HepG2 (cell line): ENCODE measurements around the gene KCNK7. TPM values are rescaled to one million over a fixed set of nuclear protein-coding genes. Genes with fewer than 3 reads are reported as not detected.

Experiments
- CCDC6 ChIP-seq: sonication (generic); formaldehyde crosslinking; IDR thresholded peaks from 2 replicates; pipeline ENCODE4 v1.8.1; 2022; ENCODE audit warnings: mild to moderate bottlenecking, missing genetic modification reagents, moderate library complexity
- CENPX ChIP-seq: sonication (generic); formaldehyde crosslinking; IDR thresholded peaks from 2 replicates; pipeline ENCODE4 v1.9.0; 2021; ENCODE audit warnings: mild to moderate bottlenecking, missing genetic modification reagents, moderate library complexity
- DPF2 ChIP-seq: sonication (generic); formaldehyde crosslinking; IDR thresholded peaks from 2 replicates; pipeline ENCODE4 v1.4.0; 2020; ENCODE audit warnings: mild to moderate bottlenecking, low read depth, missing genetic modification reagents, borderline replicate concordance
- FOSL2 ChIP-seq: sonication (generic); formaldehyde crosslinking; IDR thresholded peaks from 2 replicates; pipeline ENCODE4 v1.4.0; 2020; ENCODE audit warnings: missing genetic modification reagents
- FOXO1 ChIP-seq: sonication (generic); formaldehyde crosslinking; IDR thresholded peaks from 2 replicates; pipeline ENCODE4 v1.4.0; 2020; ENCODE audit warnings: missing genetic modification reagents
- GATA4 ChIP-seq: sonication (generic); IDR thresholded peaks from 2 replicates; pipeline ENCODE4 v1.6.1; 2016; ENCODE audit warnings: antibody characterized with exemption, low read depth, borderline replicate concordance
- HDAC1 ChIP-seq: sonication (generic); formaldehyde crosslinking; IDR thresholded peaks from 2 replicates; pipeline ENCODE4 v1.5.1; 2020; ENCODE audit warnings: mild to moderate bottlenecking, missing genetic modification reagents
- HNF1A ChIP-seq, 2 experiments: sonication (generic) in 1 of 2; formaldehyde crosslinking in 1 of 2; IDR thresholded peaks; 2 replicates each; pipeline versions ENCODE4 v1.4.0 to v1.6.1; 2016 to 2020; ENCODE audit warnings: borderline replicate concordance in 1 of 2, low read depth in 1 of 2, mild to moderate bottlenecking in 1 of 2, missing genetic modification reagents in 1 of 2
- IKZF4 ChIP-seq: sonication (generic); formaldehyde crosslinking; IDR thresholded peaks from 2 replicates; pipeline ENCODE4 v1.5.1; 2020; ENCODE audit warnings: borderline replicate concordance, mild to moderate bottlenecking, low read depth, missing genetic modification reagents; ENCODE audit errors: not compliant biosample characterization
- SAP130 ChIP-seq: IDR thresholded peaks from 2 replicates; pipeline ENCODE4 v1.6.1; 2016; ENCODE audit warnings: low read depth
- TFDP1 ChIP-seq: IDR thresholded peaks from 2 replicates; pipeline ENCODE4 v1.6.1; 2016; ENCODE audit warnings: missing compliant biosample characterization, missing genetic modification reagents, borderline replicate concordance
- YEATS2 ChIP-seq: sonication (generic); formaldehyde crosslinking; IDR thresholded peaks from 2 replicates; pipeline ENCODE4 v1.4.0; 2020; ENCODE audit warnings: missing genetic modification reagents, borderline replicate concordance
- YY1 ChIP-seq: IDR thresholded peaks from 2 replicates; pipeline ENCODE4 v1.6.1; 2011; ENCODE audit warnings: low read length, low read depth, moderate library complexity, mild to moderate bottlenecking; ENCODE audit not compliant: insufficient read depth, insufficient replicate concordance
- ZBTB34 ChIP-seq: sonication (generic); formaldehyde crosslinking; IDR thresholded peaks from 2 replicates; pipeline ENCODE4 v1.8.0; 2022; ENCODE audit warnings: mild to moderate bottlenecking, missing genetic modification reagents
- ZNF296 ChIP-seq: sonication (generic); formaldehyde crosslinking; conservative IDR thresholded peaks from 2 replicates; pipeline ENCODE4 v1.5.0; 2020; ENCODE audit warnings: mild to moderate bottlenecking, missing genetic modification reagents
- ZNF333 ChIP-seq: sonication (generic); formaldehyde crosslinking; IDR thresholded peaks from 2 replicates; pipeline ENCODE4 v1.4.0; 2020; ENCODE audit warnings: mild to moderate bottlenecking, missing genetic modification reagents, borderline replicate concordance
- ZNF607 ChIP-seq: sonication (generic); formaldehyde crosslinking; IDR thresholded peaks from 2 replicates; pipeline ENCODE4 v1.5.1; 2020; ENCODE audit warnings: missing genetic modification reagents, mild to moderate bottlenecking, borderline replicate concordance
- ZNF737 ChIP-seq: sonication (generic); formaldehyde crosslinking; IDR thresholded peaks from 2 replicates; pipeline ENCODE4 v1.5.0; 2020; ENCODE audit warnings: missing genetic modification reagents, mild to moderate bottlenecking, borderline replicate concordance
- polyA plus RNA-seq, 8 experiments: library from polyadenylated mRNA; depleted of rRNA in 3 of 8; stranded (reverse) in 7 of 8; unstranded in 1 of 8; fragments of >200 nt; fragmentation: Illumina TruSeq in 4 of 8; extraction: Trizol in 4 of 8; gene quantifications; 2 replicates each; pipeline versions ENCODE4 v1.2.1 to v1.2.3, GENCODE V29; 2011 to 2016; ENCODE audit warnings: low read depth in 4 of 8, missing spikeins in 1 of 8, mixed read lengths in 1 of 8; ENCODE audit not compliant: insufficient read depth in 1 of 8
- total RNA-seq, 5 experiments: library from RNA; depleted of rRNA; stranded (reverse); fragments of >200 nt; fragmentation: Illumina TruSeq; extraction: Trizol; gene quantifications; 2 replicates each; pipeline ENCODE4 v1.2.3, GENCODE V29; 2016; ENCODE audit warnings: low read depth in 1 of 5

KCNK7 gene
- total and polyA plus RNA-seq, 2 of the 13 experiments (the other 11 are each of a cell fraction or from before 2014, with no cell fraction given), result 0.11 TPM; not detected in 1

GRCh38 chr11:65615229-65615949 lies 19.8 kb upstream of the KCNK7 start, which contains the start of gene PCNX3 (continued):
- TF ChIP-seq ZBTB34 (CRISPR knock-in tag), result no peak
- TF ChIP-seq CCDC6 (CRISPR knock-in tag), result 0 out of 2 replicates have a peak, but pooled peaks have one; percentile 15
- TF ChIP-seq HDAC1 (CRISPR knock-in tag), result peak; percentile 76
- TF ChIP-seq YY1, result peak; percentile 73
- TF ChIP-seq ZNF607 (CRISPR knock-in tag), result no peak
- TF ChIP-seq ZNF333, result no peak
- TF ChIP-seq SAP130 (CRISPR knock-in tag), result peak; percentile 91
- TF ChIP-seq CENPX (CRISPR knock-in tag), result no peak
- TF ChIP-seq DPF2 (CRISPR knock-in tag), result no peak
- TF ChIP-seq YEATS2 (CRISPR knock-in tag), result peak; percentile 85; the same call in 1 of the 2 replicates
- TF ChIP-seq TFDP1 (CRISPR knock-in tag), result no peak; the same call in 1 of the 2 replicates
- no peak for TF ChIP-seq ZNF296 (CRISPR knock-in tag)
- TF ChIP-seq FOSL2 (CRISPR knock-in tag), result peak; percentile 45; the same call in 1 of the 2 replicates
- no peak for TF ChIP-seq IKZF4 (CRISPR knock-in tag)
- no peak for TF ChIP-seq GATA4
- TF ChIP-seq ZNF737, result no peak
- TF ChIP-seq FOXO1 (CRISPR knock-in tag), result no peak
- 0 out of 2 replicates have a peak, but pooled peaks have one; percentile 45 for TF ChIP-seq HNF1A (IDR thresholded peaks at IDR 0.05; ENCODE audit: low read depth)
- TF ChIP-seq HNF1A (CRISPR knock-in tag; IDR thresholded peaks at IDR 0.05; ENCODE audit: borderline replicate concordance), result peak; percentile 71; the same call in 1 of the 2 replicates
